Stimulated activated CD4-positive, alpha-beta T cell treated with anti-CD3 and anti-CD28 coated beads, Interleukin-15, amount 100 ng/mL, for 24 hours (primary cell): ENCODE measurements around the gene AGAP6.
"Not testable (repeated sequence)": the region's sequence is repeated elsewhere in the genome, so short reads cannot be mapped to it uniquely, and the experiment has no call there.

Source experiments
- DNase-seq: peaks from one replicate; pipeline ENCODE4 v3.0.0-alpha.2; 2020

The AGAP6 gene

GRCh38 chr10:49988376-49988775 lies at the start of gene AGAP6:
Gene AGAP6 (plus strand): TSS chr10:49988406. CDS start chr10:49988716, 310 bp downstream.
- not testable (repeated sequence) for DNase-seq

- peak; percentile 85 for DNase-seq
Measured at GRCh38 chr10:49941447-49942338, 46.5 kb upstream of the AGAP6 start, which contains the start of the genes PARG and TIMM23B. Gene PARG (minus strand): TSS chr10:49942027. CDS start chr10:49941725, 302 bp downstream. Gene TIMM23B (plus strand): TSS chr10:49942053. CDS start chr10:49942195, 142 bp downstream.

- DNase-seq: not testable (repeated sequence)
Measured at GRCh38 chr10:49942339-49942705, 45.9 kb upstream of the AGAP6 start.

- not testable (repeated sequence) for DNase-seq
Measured at GRCh38 chr10:49943607-49944006, 44.6 kb upstream of the AGAP6 start.

- not testable (repeated sequence) for DNase-seq
Measured at GRCh38 chr10:49948142-49948541, 40.1 kb upstream of the AGAP6 start.

GRCh38 chr10:49948737-49949136 lies 39.5 kb upstream of the AGAP6 start:
- not testable (repeated sequence) for DNase-seq

GRCh38 chr10:49952006-49952405 lies 36.2 kb upstream of the AGAP6 start:
- DNase-seq: not testable (repeated sequence)

GRCh38 chr10:49953122-49953521 lies 35.1 kb upstream of the AGAP6 start:
- DNase-seq: not testable (repeated sequence)

- not testable (repeated sequence) for DNase-seq
Measured at GRCh38 chr10:49970331-49970857, 17.8 kb upstream of the AGAP6 start.

- not testable (repeated sequence) for DNase-seq
Measured at GRCh38 chr10:49971466-49971865, 16.7 kb upstream of the AGAP6 start.

GRCh38 chr10:49972094-49972493 lies 16.1 kb upstream of the AGAP6 start:
- not testable (repeated sequence) for DNase-seq

GRCh38 chr10:49977756-49978155 lies 10.4 kb upstream of the AGAP6 start:
- DNase-seq: not testable (repeated sequence)

GRCh38 chr10:49987207-49987606 lies 999 bp upstream of the AGAP6 start:
- DNase-seq: not testable (repeated sequence)

- not testable (repeated sequence) for DNase-seq
Measured at GRCh38 chr10:49995321-49995720, 7.1 kb downstream of the AGAP6 start.

- DNase-seq: not testable (repeated sequence)
Measured at GRCh38 chr10:50014024-50014423, 25.8 kb downstream of the AGAP6 start.

GRCh38 chr10:50015596-50016220 lies 27.5 kb downstream of the AGAP6 start:
- DNase-seq: not testable (repeated sequence)

GRCh38 chr10:50016926-50017325 lies 28.7 kb downstream of the AGAP6 start:
- not testable (repeated sequence) for DNase-seq

- not testable (repeated sequence) for DNase-seq
Measured at GRCh38 chr10:50017646-50018045, 29.4 kb downstream of the AGAP6 start.

- not testable (repeated sequence) for DNase-seq
Measured at GRCh38 chr10:50019279-50019678, 31.1 kb downstream of the AGAP6 start.

GRCh38 chr10:50020451-50021024 lies 32.3 kb downstream of the AGAP6 start:
- not testable (repeated sequence) for DNase-seq

GRCh38 chr10:50021646-50022045 lies 33.4 kb downstream of the AGAP6 start:
- DNase-seq: no peak

- not testable (repeated sequence) for DNase-seq
Measured at GRCh38 chr10:50024716-50025383, 36.6 kb downstream of the AGAP6 start.
